Bronchial epithelial cell (primary cell): ENCODE data around the gene MFRP. TPM values are rescaled to one million over a fixed set of nuclear protein-coding genes. Genes with fewer than 3 reads are reported as not detected.

Source experiments
- DNase-seq: peaks from one replicate; pipeline ENCODE4 v3.0.0-alpha.2; 2010; ENCODE audit warnings: low read depth
- FAIRE-seq: peaks from 2 replicates; lab custom pipeline; 2011; peaks lifted over from hg19 to GRCh38; lab: Jason Lieb, UNC
- H3K27me3 ChIP-seq: 2 replicates; pipeline ENCODE4 v1.5.1; 2011; ENCODE audit warnings: low read length; ENCODE audit not compliant: control insufficient read depth, insufficient read depth
- H3K36me3 ChIP-seq: 2 replicates; pipeline ENCODE4 v1.5.1; 2011; ENCODE audit warnings: low read length; ENCODE audit not compliant: control insufficient read depth, insufficient read depth
- H3K4me3 ChIP-seq: 2 replicates; pipeline ENCODE4 v1.5.1; 2011; ENCODE audit warnings: mild to moderate bottlenecking, low read depth, low read length, control low read depth
- CTCF ChIP-seq: IDR thresholded peaks from 2 replicates; pipeline ENCODE4 v1.5.1; 2011; ENCODE audit warnings: mild to moderate bottlenecking, moderate library complexity, low read length, control low read depth, inconsistent platforms; ENCODE audit not compliant: insufficient read depth, severe bottlenecking
- total RNA-seq: library from RNA; depleted of rRNA; stranded (reverse); fragments of >200 nt; gene quantifications from 2 replicates; pipeline ENCODE4 v1.2.1, GENCODE V29; 2014

Gene MFRP
- total RNA-seq, 1 donor from 2014 or later = not detected

GRCh38 chr11:119334174-119334930 is 12.2 kb downstream of the MFRP start, which contains the start of gene RNF26:
Gene RNF26, plus strand, starts transcription at chr11:119334527. Its CDS starts 596 bp downstream, at chr11:119335123.
- FAIRE-seq (peak; percentile 76), DNase-seq (peak; percentile 94)
- TF ChIP-seq CTCF = no peak
- peaks cover 2% of the 10 kb centered on the region for H3K27me3 ChIP-seq
- H3K4me3 ChIP-seq = peak within 1 kb of the TSS; percentile 75
- H3K36me3 ChIP-seq = peaks cover 5% of the 10 kb centered on the region

- H3K4me3 ChIP-seq = no peak overlapping the region
- TF ChIP-seq CTCF = no peak
- H3K27me3 ChIP-seq = no peaks in the 10 kb centered on the region
- DNase-seq (no peak), FAIRE-seq (no peak)
- peaks cover 5% of the 10 kb centered on the region for H3K36me3 ChIP-seq
Measured at GRCh38 chr11:119332111-119332765, 14.3 kb downstream of the MFRP start.

GRCh38 chr11:119330237-119330636 is 16.3 kb downstream of the MFRP start:
- no peak for TF ChIP-seq CTCF
- Histone ChIP-seq H3K27me3 (no peaks in the 10 kb centered on the region), H3K4me3 (no peak overlapping the region), H3K36me3 (no peaks in the 10 kb centered on the region)
- DNase-seq (no peak), FAIRE-seq (no peak)

GRCh38 chr11:119329320-119329719 is 17.2 kb downstream of the MFRP start:
- no peaks in the 10 kb centered on the region for H3K36me3 ChIP-seq
- no peak overlapping the region for H3K4me3 ChIP-seq
- no peaks in the 10 kb centered on the region for H3K27me3 ChIP-seq
- no peak for TF ChIP-seq CTCF
- FAIRE-seq (no peak), DNase-seq (no peak)

GRCh38 chr11:119324189-119324588 is 22.3 kb downstream of the MFRP start:
- no peaks in the 10 kb centered on the region for H3K27me3 ChIP-seq
- no peaks in the 10 kb centered on the region for H3K36me3 ChIP-seq

More at GRCh38 chr11:119324189-119324588, 22.3 kb downstream of the MFRP start:
- H3K4me3 ChIP-seq = no peak overlapping the region
- TF ChIP-seq CTCF = no peak
- FAIRE-seq (no peak), DNase-seq (no peak)
